GM18870 (cell line): ENCODE measurements around the gene TCTN2.

Source experiments
- ATAC-seq: cut with Tn5 transposase; IDR thresholded peaks from one replicate; pipeline ENCODE4 v1.9.1; 2021; ENCODE audit warnings: moderate library complexity; ENCODE audit not compliant: unreplicated experiment

Gene TCTN2

GRCh38 chr12:123683964-123684363 is 13.1 kb downstream of the TCTN2 start:
- ATAC-seq, result no peak

GRCh38 chr12:123686636-123687190 is 15.8 kb downstream of the TCTN2 start:
- no peak for ATAC-seq

GRCh38 chr12:123690191-123690840 is 19.4 kb downstream of the TCTN2 start:
- ATAC-seq, result no peak

GRCh38 chr12:123696207-123696606 is 25.3 kb downstream of the TCTN2 start:
- ATAC-seq, result no peak

- ATAC-seq, result no peak
These were observed 25.7 kb downstream of the TCTN2 start for GRCh38 chr12:123696646-123697045.

- no peak for ATAC-seq
These were observed 35.0 kb downstream of the TCTN2 start for GRCh38 chr12:123705935-123706334.

- no peak for ATAC-seq
These were observed 36.6 kb downstream of the TCTN2 start for GRCh38 chr12:123707466-123707865.

- no peak for ATAC-seq
These were observed 41.9 kb downstream of the TCTN2 start for GRCh38 chr12:123712780-123713319.

GRCh38 chr12:123713398-123713797 is 42.5 kb downstream of the TCTN2 start:
- no peak for ATAC-seq

- no peak for ATAC-seq
These were observed 43.1 kb downstream of the TCTN2 start for GRCh38 chr12:123713823-123714585.

GRCh38 chr12:123715195-123715594 is 44.3 kb downstream of the TCTN2 start:
- no peak for ATAC-seq

GRCh38 chr12:123717350-123717749 is 46.4 kb downstream of the TCTN2 start:
- ATAC-seq, result no peak

- ATAC-seq, result no peak
These were observed 49.4 kb downstream of the TCTN2 start for GRCh38 chr12:123720141-123720814.

- no peak for ATAC-seq
These were observed 50.3 kb downstream of the TCTN2 start for GRCh38 chr12:123721245-123721644.

GRCh38 chr12:123723011-123723410 is 52.1 kb downstream of the TCTN2 start:
- no peak for ATAC-seq

GRCh38 chr12:123723765-123724164 is 52.9 kb downstream of the TCTN2 start:
- ATAC-seq, result no peak

- no peak for ATAC-seq
These were observed 55.3 kb downstream of the TCTN2 start for GRCh38 chr12:123726244-123726643.

- no peak for ATAC-seq
These were observed 56.0 kb downstream of the TCTN2 start for GRCh38 chr12:123726962-123727361.

GRCh38 chr12:123727878-123728277 is 57.0 kb downstream of the TCTN2 start:
- no peak for ATAC-seq

- ATAC-seq, result no peak
These were observed 60.7 kb downstream of the TCTN2 start for GRCh38 chr12:123731596-123731995.

GRCh38 chr12:123732251-123732650 is 61.3 kb downstream of the TCTN2 start:
- ATAC-seq, result no peak
